ENCODE results near the gene NEURL1. TPM values are rescaled to one million over a fixed set of nuclear protein-coding genes. Genes with fewer than 3 reads are reported as not detected.
A peak's percentile ranks its signal among the peaks of the same experiment; 100 is the strongest.

Gene NEURL1
- total RNA-seq, 1 experiment from 2014 or later: 0.10 TPM

DNA sequence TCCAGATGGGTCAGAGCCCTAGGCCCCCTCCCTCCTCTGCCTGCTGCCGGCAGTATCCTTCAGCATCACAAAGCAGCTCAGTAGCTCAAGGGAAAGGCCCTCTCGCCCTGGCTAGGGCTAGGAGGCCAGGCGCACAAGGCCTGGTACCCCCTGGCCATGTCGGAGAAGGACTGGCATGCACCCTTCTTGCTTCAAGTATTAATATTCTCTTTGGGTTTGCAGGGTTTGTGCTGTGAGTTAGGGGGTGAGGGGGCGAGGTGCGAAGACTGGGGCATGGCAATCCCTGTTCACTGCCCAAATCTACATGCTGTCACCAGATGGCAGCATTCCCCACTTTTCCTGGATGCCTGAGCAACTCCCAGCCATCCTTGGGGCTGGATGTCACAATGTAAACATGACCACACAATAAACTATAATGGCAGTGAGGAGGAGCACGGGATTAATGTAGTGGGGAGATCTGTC lies 105.2 kb downstream of the NEURL1 start:
- TF ChIP-seq POLR2AphosphoS5 (IDR thresholded peaks at IDR 0.05; ENCODE audit: low read depth, low read length): no peak
- TF ChIP-seq, protein P1, sequence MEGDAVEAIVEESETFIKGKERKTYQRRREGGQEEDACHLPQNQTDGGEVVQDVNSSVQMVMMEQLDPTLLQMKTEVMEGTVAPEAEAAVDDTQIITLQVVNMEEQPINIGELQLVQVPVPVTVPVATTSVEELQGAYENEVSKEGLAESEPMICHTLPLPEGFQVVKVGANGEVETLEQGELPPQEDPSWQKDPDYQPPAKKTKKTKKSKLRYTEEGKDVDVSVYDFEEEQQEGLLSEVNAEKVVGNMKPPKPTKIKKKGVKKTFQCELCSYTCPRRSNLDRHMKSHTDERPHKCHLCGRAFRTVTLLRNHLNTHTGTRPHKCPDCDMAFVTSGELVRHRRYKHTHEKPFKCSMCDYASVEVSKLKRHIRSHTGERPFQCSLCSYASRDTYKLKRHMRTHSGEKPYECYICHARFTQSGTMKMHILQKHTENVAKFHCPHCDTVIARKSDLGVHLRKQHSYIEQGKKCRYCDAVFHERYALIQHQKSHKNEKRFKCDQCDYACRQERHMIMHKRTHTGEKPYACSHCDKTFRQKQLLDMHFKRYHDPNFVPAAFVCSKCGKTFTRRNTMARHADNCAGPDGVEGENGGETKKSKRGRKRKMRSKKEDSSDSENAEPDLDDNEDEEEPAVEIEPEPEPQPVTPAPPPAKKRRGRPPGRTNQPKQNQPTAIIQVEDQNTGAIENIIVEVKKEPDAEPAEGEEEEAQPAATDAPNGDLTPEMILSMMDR (IDR thresholded peaks at IDR 0.05): peak; percentile 91
- TF ChIP-seq, protein P2, sequence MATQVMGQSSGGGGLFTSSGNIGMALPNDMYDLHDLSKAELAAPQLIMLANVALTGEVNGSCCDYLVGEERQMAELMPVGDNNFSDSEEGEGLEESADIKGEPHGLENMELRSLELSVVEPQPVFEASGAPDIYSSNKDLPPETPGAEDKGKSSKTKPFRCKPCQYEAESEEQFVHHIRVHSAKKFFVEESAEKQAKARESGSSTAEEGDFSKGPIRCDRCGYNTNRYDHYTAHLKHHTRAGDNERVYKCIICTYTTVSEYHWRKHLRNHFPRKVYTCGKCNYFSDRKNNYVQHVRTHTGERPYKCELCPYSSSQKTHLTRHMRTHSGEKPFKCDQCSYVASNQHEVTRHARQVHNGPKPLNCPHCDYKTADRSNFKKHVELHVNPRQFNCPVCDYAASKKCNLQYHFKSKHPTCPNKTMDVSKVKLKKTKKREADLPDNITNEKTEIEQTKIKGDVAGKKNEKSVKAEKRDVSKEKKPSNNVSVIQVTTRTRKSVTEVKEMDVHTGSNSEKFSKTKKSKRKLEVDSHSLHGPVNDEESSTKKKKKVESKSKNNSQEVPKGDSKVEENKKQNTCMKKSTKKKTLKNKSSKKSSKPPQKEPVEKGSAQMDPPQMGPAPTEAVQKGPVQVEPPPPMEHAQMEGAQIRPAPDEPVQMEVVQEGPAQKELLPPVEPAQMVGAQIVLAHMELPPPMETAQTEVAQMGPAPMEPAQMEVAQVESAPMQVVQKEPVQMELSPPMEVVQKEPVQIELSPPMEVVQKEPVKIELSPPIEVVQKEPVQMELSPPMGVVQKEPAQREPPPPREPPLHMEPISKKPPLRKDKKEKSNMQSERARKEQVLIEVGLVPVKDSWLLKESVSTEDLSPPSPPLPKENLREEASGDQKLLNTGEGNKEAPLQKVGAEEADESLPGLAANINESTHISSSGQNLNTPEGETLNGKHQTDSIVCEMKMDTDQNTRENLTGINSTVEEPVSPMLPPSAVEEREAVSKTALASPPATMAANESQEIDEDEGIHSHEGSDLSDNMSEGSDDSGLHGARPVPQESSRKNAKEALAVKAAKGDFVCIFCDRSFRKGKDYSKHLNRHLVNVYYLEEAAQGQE (IDR thresholded peaks at IDR 0.05; ENCODE audit: insufficient read depth in 1 of 2, low read depth in 2 of 2, low read length in 1 of 2): 0 out of 4 replicates have a peak, but pooled peaks of 1 of the 2 experiments have one; percentile 23
- TF ChIP-seq TCF7L2 (IDR thresholded peaks at IDR 0.05; ENCODE audit: low read depth, low read length): no peak
- ATAC-seq (peak; percentile 92), DNase-seq (ENCODE audit: low read depth, low spot score) (peak; percentile 30)
- Histone ChIP-seq H3K36me3 (ENCODE audit: control insufficient read depth, insufficient read depth, low read length) (no peaks in the 10 kb centered on the region), H3K27ac (ENCODE audit: low read length) (no peak overlapping the region), H3K9me3 (ENCODE audit: control insufficient read depth, insufficient read depth, low read depth, low read length) (no peaks in the 10 kb centered on the region), H3K4me3 (ENCODE audit: low read depth in 2 of 2, low read length in 2 of 2) (no peak overlapping the region), H3K27me3 (ENCODE audit: control insufficient read depth, insufficient read depth, low read length) (no peaks in the 10 kb centered on the region), H3K4me1 (ENCODE audit: control insufficient read depth, insufficient read depth, low read length) (no peaks in the 10 kb centered on the region; the same call in 1 of the 2 replicates)
- in situ Hi-C loops (cut with HindIII; ENCODE audit: low pct_unique_long_range_greater_than_20kb, low sequenced_read_pairs): no loop called here
- BruUV-seq (replicated peaks): no TSS peak
- POLR2A ChIA-PET: interaction anchor here (0.7 kb wide), 1 partner anchor 50 kb away, joined by 6 read pairs; no protein-coding TSS in a partner anchor
- CTCF ChIA-PET: interaction anchor here (0.7 to 1.8 kb wide), 3 partner anchors 62 to 91 kb away, joined by 4 to 16 read pairs (median 5); no protein-coding TSS in a partner anchor
- intact Hi-C loops (cut with micrococcal nuclease; ENCODE audit: unreplicated experiment): loop anchor here (1.0 kb wide), 1 partner anchor 88 kb away; no protein-coding TSS in a partner anchor

DNA sequence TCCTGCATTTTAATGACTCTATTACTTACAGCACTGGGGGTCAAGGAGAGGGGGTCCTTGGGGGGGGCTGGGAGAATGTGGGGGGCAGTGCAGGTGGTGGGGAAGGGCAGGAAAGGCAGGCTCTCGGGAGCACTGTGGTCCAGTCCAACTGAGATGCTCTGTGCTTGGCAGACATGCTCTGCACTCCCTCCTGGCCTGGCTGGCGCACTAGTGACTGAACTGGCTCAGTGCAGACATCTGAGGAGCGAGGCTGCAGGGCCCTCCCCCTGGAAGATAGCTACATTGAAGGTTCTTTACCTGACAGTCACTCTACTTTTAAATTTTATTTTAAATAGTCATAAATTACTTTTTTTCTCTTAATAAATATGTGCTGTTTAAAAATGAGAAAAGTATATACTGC lies 105.7 kb downstream of the NEURL1 start:
- no peak overlapping the region for H3K27ac ChIP-seq (ENCODE audit: low read length)
- TF ChIP-seq, protein P1 (IDR thresholded peaks at IDR 0.05): no peak
- TF ChIP-seq TCF7L2 (IDR thresholded peaks at IDR 0.05; ENCODE audit: low read depth, low read length) (no peak), POLR2AphosphoS5 (IDR thresholded peaks at IDR 0.05; ENCODE audit: low read depth, low read length) (no peak), SIN3A (IDR thresholded peaks at IDR 0.05; ENCODE audit: borderline replicate concordance, insufficient read depth, low read depth, low read length) (no peak)
- TF ChIP-seq, protein P2 (IDR thresholded peaks at IDR 0.05; ENCODE audit: insufficient read depth in 1 of 2, low read depth in 2 of 2, low read length in 1 of 2): no peak
- no TSS peak for BruUV-seq (replicated peaks)
- no peak for DNase-seq (ENCODE audit: low read depth, low spot score)
- peak; percentile 68 for ATAC-seq
- intact Hi-C loops (cut with micrococcal nuclease; ENCODE audit: unreplicated experiment) (loop anchor here (1.0 kb wide), 1 partner anchor 87 kb away; no protein-coding TSS in a partner anchor), in situ Hi-C loops (cut with HindIII; ENCODE audit: low pct_unique_long_range_greater_than_20kb, low sequenced_read_pairs) (no loop called here)
- POLR2A ChIA-PET: no interaction called here
- H3K9me3 ChIP-seq (ENCODE audit: control insufficient read depth, insufficient read depth, low read depth, low read length): no peaks in the 10 kb centered on the region
- CTCF ChIA-PET: interaction anchor here (1.8 kb wide), 1 partner anchor 87 kb away, joined by 16 read pairs; no protein-coding TSS in a partner anchor
- H3K4me3 ChIP-seq (ENCODE audit: low read depth in 2 of 2, low read length in 2 of 2): no peak overlapping the region
- H3K4me1 ChIP-seq (ENCODE audit: control insufficient read depth, insufficient read depth, low read length): no peaks in the 10 kb centered on the region; the same call in 1 of the 2 replicates
- no peaks in the 10 kb centered on the region for H3K36me3 ChIP-seq (ENCODE audit: control insufficient read depth, insufficient read depth, low read length)
- H3K27me3 ChIP-seq (ENCODE audit: control insufficient read depth, insufficient read depth, low read length): no peaks in the 10 kb centered on the region
